ENCODE results near the gene DLGAP1. TPM values are rescaled to one million over a fixed set of nuclear protein-coding genes. Genes with fewer than 3 reads are reported as not detected.

DLGAP1 gene
- polyA plus RNA-seq, 1 donor from 2014 or later, result 4.5 TPM

- TF ChIP-seq MXI1 (conservative IDR thresholded peaks at IDR 0.05; ENCODE audit: poor library complexity, severe bottlenecking) (no peak), POLR2AphosphoS5 (IDR thresholded peaks at IDR 0.05) (no peak), TAF1 (IDR thresholded peaks at IDR 0.05; ENCODE audit: low read depth) (no peak), CTCF (IDR thresholded peaks at IDR 0.05; ENCODE audit: poor library complexity, severe bottlenecking) (no peak), EZH2 (IDR thresholded peaks at IDR 0.05; ENCODE audit: borderline replicate concordance, insufficient read depth, low read length, poor library complexity, severe bottlenecking) (no peak), EP300 (conservative IDR thresholded peaks at IDR 0.05; ENCODE audit: poor library complexity, severe bottlenecking) (no peak), RAD21 (conservative IDR thresholded peaks at IDR 0.05) (no peak), SMC3 (conservative IDR thresholded peaks at IDR 0.05; ENCODE audit: poor library complexity) (no peak), REST (IDR thresholded peaks at IDR 0.05; ENCODE audit: borderline replicate concordance) (no peak)
- Histone ChIP-seq H4K20me1 (ENCODE audit: insufficient read depth) (no peaks in the 10 kb centered on the region), H3K36me3 (ENCODE audit: insufficient read depth, low read length) (no peaks in the 10 kb centered on the region), H3K9ac (ENCODE audit: low read length) (no peak overlapping the region), H3K79me2 (replicated peaks; ENCODE audit: insufficient read depth, low read length) (no peaks in the 10 kb centered on the region), H3K27me3 (ENCODE audit: insufficient read depth, low read depth, low read length) (no peaks in the 10 kb centered on the region), H3K4me2 (ENCODE audit: low read length) (no peak overlapping the region), H2AFZ (ENCODE audit: low read depth, low read length) (no peak overlapping the region), H3F3A (ENCODE audit: insufficient read depth, low read length, poor library complexity, severe bottlenecking) (no peaks in the 10 kb centered on the region), H3K4me3 (ENCODE audit: low read length) (no peak overlapping the region), H3K27ac (ENCODE audit: low read length) (no peak overlapping the region), H3K9me2 (ENCODE audit: insufficient read depth, low read length) (no peaks in the 10 kb centered on the region), H3K9me3 (ENCODE audit: low read length) (no peaks in the 10 kb centered on the region)
These were observed 661.6 kb downstream of the DLGAP1 start for GRCh38 chr18:3793545-3793944.

- H4K20me1 ChIP-seq (ENCODE audit: insufficient read depth), result no peaks in the 10 kb centered on the region
- no peaks in the 10 kb centered on the region for H3K36me3 ChIP-seq (ENCODE audit: insufficient read depth, low read length)
- H3K9me3 ChIP-seq (ENCODE audit: low read length), result no peaks in the 10 kb centered on the region
- H3K9ac ChIP-seq (ENCODE audit: low read length), result no peak overlapping the region
- TF ChIP-seq EP300 (conservative IDR thresholded peaks at IDR 0.05; ENCODE audit: poor library complexity, severe bottlenecking) (no peak), EZH2 (IDR thresholded peaks at IDR 0.05; ENCODE audit: borderline replicate concordance, insufficient read depth, low read length, poor library complexity, severe bottlenecking) (no peak), MXI1 (conservative IDR thresholded peaks at IDR 0.05; ENCODE audit: poor library complexity, severe bottlenecking) (no peak), REST (IDR thresholded peaks at IDR 0.05; ENCODE audit: borderline replicate concordance) (no peak), CTCF (IDR thresholded peaks at IDR 0.05; ENCODE audit: poor library complexity, severe bottlenecking) (no peak), TAF1 (IDR thresholded peaks at IDR 0.05; ENCODE audit: low read depth) (no peak), RAD21 (conservative IDR thresholded peaks at IDR 0.05) (no peak), SMC3 (conservative IDR thresholded peaks at IDR 0.05; ENCODE audit: poor library complexity) (no peak), POLR2AphosphoS5 (IDR thresholded peaks at IDR 0.05) (no peak)
- no peaks in the 10 kb centered on the region for H3K9me2 ChIP-seq (ENCODE audit: insufficient read depth, low read length)
- no peak overlapping the region for H3K4me2 ChIP-seq (ENCODE audit: low read length)
- no peaks in the 10 kb centered on the region for H3K27me3 ChIP-seq (ENCODE audit: insufficient read depth, low read depth, low read length)
- H3F3A ChIP-seq (ENCODE audit: insufficient read depth, low read length, poor library complexity, severe bottlenecking), result no peaks in the 10 kb centered on the region
- H3K27ac ChIP-seq (ENCODE audit: low read length), result no peak overlapping the region
- H3K79me2 ChIP-seq (replicated peaks; ENCODE audit: insufficient read depth, low read length), result no peaks in the 10 kb centered on the region
- H3K4me3 ChIP-seq (ENCODE audit: low read length), result no peak overlapping the region
- no peak overlapping the region for H2AFZ ChIP-seq (ENCODE audit: low read depth, low read length)
These were observed 662.0 kb downstream of the DLGAP1 start for GRCh38 chr18:3793111-3793510.

All from neural cell (in vitro differentiated cells).